Measurements from ENCODE around the gene ADK. TPM values are rescaled to one million over a fixed set of nuclear protein-coding genes. Genes with fewer than 3 reads are reported as not detected.

ADK gene
- total and polyA plus RNA-seq, 2 donors from 2014 or later = 33.0 to 38.3 TPM

GRCh38 chr10:74674927-74675326 is 523.9 kb downstream of the ADK start:
- FAIRE-seq (no peak), DNase-seq (no peak)
- Histone ChIP-seq H3K9ac (ENCODE audit: low read length in 3 of 3) (no peak overlapping the region), H3K4me1 (ENCODE audit: control insufficient read depth in 2 of 3, insufficient read depth in 2 of 3, low read depth in 1 of 3, low read length in 3 of 3) (no peaks in the 10 kb centered on the region), H3K27ac (ENCODE audit: low read depth in 2 of 2, low read length in 2 of 2) (no peak overlapping the region), H3K36me3 (ENCODE audit: control insufficient read depth in 2 of 3, insufficient read depth in 3 of 3, low read length in 3 of 3) (peaks cover 0 to 7% (median 0%) of the 10 kb centered on the region in 3 donors), H3K9me3 (ENCODE audit: control insufficient read depth in 2 of 3, insufficient read depth in 1 of 3, low read length in 3 of 3) (no peaks in the 10 kb centered on the region), H3K27me3 (ENCODE audit: control insufficient read depth, insufficient read depth, low read length) (no peaks in the 10 kb centered on the region), H3K4me3 (ENCODE audit: low read length in 3 of 3) (no peak overlapping the region)
- intact Hi-C loops (cut with DNase I) = no loop called here
- TF ChIP-seq CTCF (IDR thresholded peaks at IDR 0.05; ENCODE audit: borderline replicate concordance, extremely low read depth, insufficient read depth) = no peak

- no peak for TF ChIP-seq CTCF (IDR thresholded peaks at IDR 0.05; ENCODE audit: borderline replicate concordance, extremely low read depth, insufficient read depth)
- Histone ChIP-seq H3K4me1 (ENCODE audit: control insufficient read depth in 2 of 3, insufficient read depth in 2 of 3, low read depth in 1 of 3, low read length in 3 of 3) (no peaks in the 10 kb centered on the region), H3K4me3 (ENCODE audit: low read length in 3 of 3) (no peak overlapping the region), H3K9me3 (ENCODE audit: control insufficient read depth in 2 of 3, insufficient read depth in 1 of 3, low read length in 3 of 3) (no peaks in the 10 kb centered on the region), H3K36me3 (ENCODE audit: control insufficient read depth in 2 of 3, insufficient read depth in 3 of 3, low read length in 3 of 3) (peaks cover 0 to 7% (median 0%) of the 10 kb centered on the region in 3 donors), H3K27ac (ENCODE audit: low read depth in 2 of 2, low read length in 2 of 2) (no peak overlapping the region), H3K9ac (ENCODE audit: low read length in 3 of 3) (no peak overlapping the region), H3K27me3 (ENCODE audit: control insufficient read depth, insufficient read depth, low read length) (no peaks in the 10 kb centered on the region)
- intact Hi-C loops (cut with DNase I) = no loop called here
- DNase-seq (no peak), FAIRE-seq (no peak)
Measured at GRCh38 chr10:74675484-74675883, 524.5 kb downstream of the ADK start.

- H3K27ac ChIP-seq (ENCODE audit: low read depth in 2 of 2, low read length in 2 of 2) = no peak overlapping the region
- DNase-seq (no peak), FAIRE-seq (no peak)
- H3K9me3 ChIP-seq (ENCODE audit: control insufficient read depth in 2 of 3, insufficient read depth in 1 of 3, low read length in 3 of 3) = no peaks in the 10 kb centered on the region
- no peak overlapping the region for H3K9ac ChIP-seq (ENCODE audit: low read length in 3 of 3)
- no peak for TF ChIP-seq CTCF (IDR thresholded peaks at IDR 0.05; ENCODE audit: borderline replicate concordance, extremely low read depth, insufficient read depth)
- H3K27me3 ChIP-seq (ENCODE audit: control insufficient read depth, insufficient read depth, low read length) = no peaks in the 10 kb centered on the region
- H3K4me3 ChIP-seq (ENCODE audit: low read length in 3 of 3) = no peak overlapping the region
- H3K4me1 ChIP-seq (ENCODE audit: control insufficient read depth in 2 of 3, insufficient read depth in 2 of 3, low read depth in 1 of 3, low read length in 3 of 3) = no peaks in the 10 kb centered on the region
- H3K36me3 ChIP-seq (ENCODE audit: control insufficient read depth in 2 of 3, insufficient read depth in 3 of 3, low read length in 3 of 3) = peaks cover 0 to 3% (median 0%) of the 10 kb centered on the region in 3 donors
- intact Hi-C loops (cut with DNase I) = no loop called here
Measured at GRCh38 chr10:74677951-74678350, 526.9 kb downstream of the ADK start.
